Measurements from ENCODE around the gene FAM219A. TPM values are rescaled to one million over a fixed set of nuclear protein-coding genes. Genes with fewer than 3 reads are reported as not detected.

FAM219A gene
- total RNA-seq, 6 experiments from 2014 or later: 21.6 to 23.6 (median 22.6) TPM

DNA sequence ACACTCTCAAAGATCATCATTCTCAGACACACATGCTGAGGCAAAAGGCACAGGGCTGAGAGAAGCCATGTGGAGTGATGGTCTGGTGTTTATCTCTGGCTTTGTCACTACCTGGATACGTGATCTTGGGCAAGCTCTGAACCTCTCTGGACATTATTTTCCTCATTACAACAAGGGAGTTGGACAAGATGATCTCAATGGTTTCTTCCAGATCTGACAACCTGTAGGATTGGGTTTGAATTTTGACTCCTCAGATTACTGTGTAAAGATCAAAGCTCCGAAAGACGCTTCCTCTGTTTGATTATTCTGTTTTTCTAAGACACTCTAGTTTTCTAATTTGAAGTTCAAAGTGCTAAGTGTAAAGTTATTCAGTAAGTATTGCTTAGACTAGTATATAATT is 109.0 kb downstream of the FAM219A start:
- DNase-seq: no peak

More for the DNA sequence above, 109.0 kb downstream of the FAM219A start:
- no peak for TF ChIP-seq CTCF (IDR thresholded peaks at IDR 0.05)
- H3K9me3 Mint-ChIP-seq: no peaks in the 10 kb centered on the region
- H3K27me3 Mint-ChIP-seq (ENCODE audit: insufficient read depth): no peaks in the 10 kb centered on the region; the same call in 1 of the 2 replicates
- no peak overlapping the region for H3K4me3 Mint-ChIP-seq
- H3K4me1 Mint-ChIP-seq (ENCODE audit: low read depth): no peaks in the 10 kb centered on the region
- H3K36me3 Mint-ChIP-seq (ENCODE audit: low read depth): peaks cover 5% of the 10 kb centered on the region
- no peak overlapping the region for H3K27ac Mint-ChIP-seq

Other genes with a start within 250 kb of the FAM219A start
- gene KIF24, start 129.3 kb downstream of the FAM219A start, total RNA-seq (2021; fragmentation: NEBNext Ultra II Directional; extraction: Animal tissue kit (Norgen Biotek cat#: 25700)): 1 to 10 TPM; 1.4 to 3.2 (median 2.8) TPM
- gene NUDT2, start 129.0 kb downstream of the FAM219A start, total RNA-seq (2021; fragmentation: NEBNext Ultra II Directional; extraction: Animal tissue kit (Norgen Biotek cat#: 25700)): 10 to 100 TPM; 29.0 to 35.2 (median 31.9) TPM
- 1 to 10 TPM in 5 of 6 experiments, under 1 TPM in 1; 0.96 to 2.2 (median 1.4) TPM for gene MYORG, start 81.7 kb downstream of the FAM219A start, total RNA-seq (2021; fragmentation: NEBNext Ultra II Directional; extraction: Animal tissue kit (Norgen Biotek cat#: 25700))
- gene DNAI1, start 235 bp upstream of the FAM219A start, total RNA-seq (2021; fragmentation: NEBNext Ultra II Directional; extraction: Animal tissue kit (Norgen Biotek cat#: 25700)): not detected
- under 1 TPM in 2 of 6 experiments, not detected in 4; 0.19 to 0.57 TPM for gene ENHO, start 64.4 kb upstream of the FAM219A start, total RNA-seq (2021; fragmentation: NEBNext Ultra II Directional; extraction: Animal tissue kit (Norgen Biotek cat#: 25700))
- gene CNTFR, start 131.2 kb upstream of the FAM219A start, total RNA-seq (2021; fragmentation: NEBNext Ultra II Directional; extraction: Animal tissue kit (Norgen Biotek cat#: 25700)): not detected
- 10 to 100 TPM; 16.1 to 22.0 (median 19.6) TPM for gene RPP25L, start 153.5 kb upstream of the FAM219A start, total RNA-seq (2021; fragmentation: NEBNext Ultra II Directional; extraction: Animal tissue kit (Norgen Biotek cat#: 25700))
- 100 to 1,000 TPM; 150 to 176 (median 161) TPM for gene DCTN3, start 161.9 kb upstream of the FAM219A start, total RNA-seq (2021; fragmentation: NEBNext Ultra II Directional; extraction: Animal tissue kit (Norgen Biotek cat#: 25700))
- gene ARID3C, start 170.5 kb upstream of the FAM219A start, total RNA-seq (2021; fragmentation: NEBNext Ultra II Directional; extraction: Animal tissue kit (Norgen Biotek cat#: 25700)): under 1 TPM in 2 of 6 experiments, not detected in 4; 0.14 to 0.17 TPM
- gene SIGMAR1, start 179.2 kb upstream of the FAM219A start, total RNA-seq (2021; fragmentation: NEBNext Ultra II Directional; extraction: Animal tissue kit (Norgen Biotek cat#: 25700)): 100 to 1,000 TPM; 126 to 148 (median 138) TPM
- 10 to 100 TPM; 20.5 to 27.4 (median 22.0) TPM for gene GALT, start 188.1 kb upstream of the FAM219A start, total RNA-seq (2021; fragmentation: NEBNext Ultra II Directional; extraction: Animal tissue kit (Norgen Biotek cat#: 25700))
- 10 to 100 TPM; 20.9 to 26.3 (median 23.6) TPM for gene IL11RA, start 193.6 kb upstream of the FAM219A start, total RNA-seq (2021; fragmentation: NEBNext Ultra II Directional; extraction: Animal tissue kit (Norgen Biotek cat#: 25700))
- gene CCL27, start 204.1 kb upstream of the FAM219A start, total RNA-seq (2021; fragmentation: NEBNext Ultra II Directional; extraction: Animal tissue kit (Norgen Biotek cat#: 25700)): under 1 TPM in 1 of 6 experiments, not detected in 5; 0.88 TPM
- not detected for gene CCL19, start 232.7 kb upstream of the FAM219A start, total RNA-seq (2021; fragmentation: NEBNext Ultra II Directional; extraction: Animal tissue kit (Norgen Biotek cat#: 25700))